ENCODE results near the gene VIM. TPM values are rescaled to one million over a fixed set of nuclear protein-coding genes. Genes with fewer than 3 reads are reported as not detected.

The VIM gene
- total and polyA plus RNA-seq, 2 experiments from 2014 or later = 302 to 1,051 TPM

DNA sequence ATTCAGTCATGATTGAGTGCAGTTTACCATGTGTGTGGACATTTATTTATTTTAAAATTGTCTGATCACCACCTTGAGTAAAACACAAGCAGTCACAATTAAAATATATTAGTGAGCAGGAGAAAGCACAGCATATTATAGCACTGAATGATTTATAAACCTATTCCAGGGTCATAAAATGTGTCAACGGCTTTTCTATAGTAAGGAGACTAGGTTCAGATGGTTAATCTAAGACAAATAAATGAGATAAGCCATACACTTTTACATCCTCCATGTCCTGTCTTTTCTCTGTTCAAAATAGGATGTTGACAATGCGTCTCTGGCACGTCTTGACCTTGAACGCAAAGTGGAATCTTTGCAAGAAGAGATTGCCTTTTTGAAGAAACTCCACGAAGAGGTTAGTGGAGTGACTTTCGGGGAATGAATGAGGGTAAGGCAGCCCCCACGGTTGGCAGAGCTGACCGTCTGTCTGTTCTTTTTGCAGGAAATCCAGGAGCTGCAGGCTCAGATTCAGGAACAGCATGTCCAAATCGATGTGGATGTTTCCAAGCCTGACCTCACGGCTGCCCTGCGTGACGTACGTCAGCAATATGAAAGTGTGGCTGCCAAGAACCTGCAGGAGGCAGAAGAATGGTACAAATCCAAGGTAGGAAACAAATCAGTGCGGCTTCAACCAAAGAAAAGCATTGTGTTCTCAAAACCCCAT is 5.4 kb downstream of the VIM start:
- WGBS (ENCODE audit: low lambda C conversion rate, missing lambda C conversion rate) = 80% methylated on average over 14 of the region's 14 CpGs
- Histone ChIP-seq H2AFZ (no peak overlapping the region), H3K27ac (peak overlapping the region; percentile 5), H4K20me1 (ENCODE audit: insufficient read depth, poor library complexity, severe bottlenecking) (peaks cover 53% of the 10 kb centered on the region), H3K4me1 (ENCODE audit: insufficient read depth) (peaks cover 18% of the 10 kb centered on the region), H3K4me3 (no peak overlapping the region), H3K4me2 (peak overlapping the region; percentile 85), H3K9me2 (replicated peaks; ENCODE audit: insufficient read depth) (no peaks in the 10 kb centered on the region), H3K9me3 (ENCODE audit: low read depth) (no peaks in the 10 kb centered on the region), H3K27me3 (no peaks in the 10 kb centered on the region), H3K79me2 (peaks cover 36% of the 10 kb centered on the region), H3K36me3 (replicated peaks; ENCODE audit: insufficient read depth, low read depth) (peaks cover 3% of the 10 kb centered on the region)
- TF ChIP-seq, protein P1, sequence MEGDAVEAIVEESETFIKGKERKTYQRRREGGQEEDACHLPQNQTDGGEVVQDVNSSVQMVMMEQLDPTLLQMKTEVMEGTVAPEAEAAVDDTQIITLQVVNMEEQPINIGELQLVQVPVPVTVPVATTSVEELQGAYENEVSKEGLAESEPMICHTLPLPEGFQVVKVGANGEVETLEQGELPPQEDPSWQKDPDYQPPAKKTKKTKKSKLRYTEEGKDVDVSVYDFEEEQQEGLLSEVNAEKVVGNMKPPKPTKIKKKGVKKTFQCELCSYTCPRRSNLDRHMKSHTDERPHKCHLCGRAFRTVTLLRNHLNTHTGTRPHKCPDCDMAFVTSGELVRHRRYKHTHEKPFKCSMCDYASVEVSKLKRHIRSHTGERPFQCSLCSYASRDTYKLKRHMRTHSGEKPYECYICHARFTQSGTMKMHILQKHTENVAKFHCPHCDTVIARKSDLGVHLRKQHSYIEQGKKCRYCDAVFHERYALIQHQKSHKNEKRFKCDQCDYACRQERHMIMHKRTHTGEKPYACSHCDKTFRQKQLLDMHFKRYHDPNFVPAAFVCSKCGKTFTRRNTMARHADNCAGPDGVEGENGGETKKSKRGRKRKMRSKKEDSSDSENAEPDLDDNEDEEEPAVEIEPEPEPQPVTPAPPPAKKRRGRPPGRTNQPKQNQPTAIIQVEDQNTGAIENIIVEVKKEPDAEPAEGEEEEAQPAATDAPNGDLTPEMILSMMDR (IDR thresholded peaks at IDR 0.05; ENCODE audit: poor library complexity) = no peak
- TF ChIP-seq EZH2phosphoT487 (IDR thresholded peaks at IDR 0.05; ENCODE audit: low read depth, severe bottlenecking, unreplicated experiment) (no peak), EZH2 (IDR thresholded peaks at IDR 0.05; ENCODE audit: borderline replicate concordance) (no peak)
- no peak for DNase-seq (ENCODE audit: low spot score)

DNA sequence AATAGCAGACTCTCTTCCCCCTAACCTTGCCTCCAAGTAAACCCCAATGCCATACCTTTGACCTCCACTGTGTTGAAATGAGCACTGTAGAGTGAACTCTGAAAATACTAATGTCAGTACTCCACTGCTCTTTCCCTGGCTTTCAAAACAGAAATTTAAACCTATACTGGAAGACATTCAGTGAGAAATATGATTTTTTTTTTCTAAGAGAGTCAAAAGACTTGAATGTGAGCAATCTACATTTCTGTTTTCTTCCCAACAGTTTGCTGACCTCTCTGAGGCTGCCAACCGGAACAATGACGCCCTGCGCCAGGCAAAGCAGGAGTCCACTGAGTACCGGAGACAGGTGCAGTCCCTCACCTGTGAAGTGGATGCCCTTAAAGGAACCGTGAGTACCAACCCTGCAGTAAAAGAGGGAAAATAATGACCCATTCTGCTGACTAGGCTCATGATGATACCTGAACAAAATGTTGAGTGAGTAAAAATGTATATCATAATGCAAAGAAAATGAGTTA is 6.4 kb downstream of the VIM start:
- H4K20me1 ChIP-seq (ENCODE audit: insufficient read depth, poor library complexity, severe bottlenecking) = peaks cover 53% of the 10 kb centered on the region
- TF ChIP-seq, protein P1 (IDR thresholded peaks at IDR 0.05; ENCODE audit: poor library complexity) = no peak
- TF ChIP-seq EZH2phosphoT487 (IDR thresholded peaks at IDR 0.05; ENCODE audit: low read depth, severe bottlenecking, unreplicated experiment) (no peak), EZH2 (IDR thresholded peaks at IDR 0.05; ENCODE audit: borderline replicate concordance) (no peak)
- H3K9me2 ChIP-seq (replicated peaks; ENCODE audit: insufficient read depth) = no peaks in the 10 kb centered on the region
- no peak for DNase-seq (ENCODE audit: low spot score)
- no peak overlapping the region for H3K27ac ChIP-seq
- peaks cover 3% of the 10 kb centered on the region for H3K36me3 ChIP-seq (replicated peaks; ENCODE audit: insufficient read depth, low read depth)
- no peak overlapping the region for H3K4me3 ChIP-seq
- no peaks in the 10 kb centered on the region for H3K9me3 ChIP-seq (ENCODE audit: low read depth)
- no peak overlapping the region for H2AFZ ChIP-seq
- peak overlapping the region; percentile 36 for H3K4me2 ChIP-seq
- H3K79me2 ChIP-seq = peaks cover 32% of the 10 kb centered on the region
- H3K4me1 ChIP-seq (ENCODE audit: insufficient read depth) = peaks cover 14% of the 10 kb centered on the region
- no peaks in the 10 kb centered on the region for H3K27me3 ChIP-seq
- WGBS (ENCODE audit: low lambda C conversion rate, missing lambda C conversion rate) = 97% methylated on average over 5 of the region's 5 CpGs

DNA sequence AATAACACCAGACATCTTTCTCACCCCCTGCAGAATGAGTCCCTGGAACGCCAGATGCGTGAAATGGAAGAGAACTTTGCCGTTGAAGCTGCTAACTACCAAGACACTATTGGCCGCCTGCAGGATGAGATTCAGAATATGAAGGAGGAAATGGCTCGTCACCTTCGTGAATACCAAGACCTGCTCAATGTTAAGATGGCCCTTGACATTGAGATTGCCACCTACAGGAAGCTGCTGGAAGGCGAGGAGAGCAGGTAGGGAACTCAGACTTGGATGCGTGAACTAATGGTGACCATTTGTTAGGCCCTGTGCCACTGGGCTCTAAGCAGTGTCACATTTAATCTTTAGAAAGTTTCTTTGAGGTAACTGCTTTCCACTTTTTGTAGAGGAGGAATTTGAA is 7.1 kb downstream of the VIM start:
- Histone ChIP-seq H3K4me1 (ENCODE audit: insufficient read depth) (peaks cover 14% of the 10 kb centered on the region), H3K27me3 (no peaks in the 10 kb centered on the region), H3K4me2 (no peak overlapping the region), H3K4me3 (no peak overlapping the region), H3K36me3 (replicated peaks; ENCODE audit: insufficient read depth, low read depth) (peaks cover 3% of the 10 kb centered on the region), H3K9me3 (ENCODE audit: low read depth) (no peaks in the 10 kb centered on the region), H2AFZ (no peak overlapping the region), H4K20me1 (ENCODE audit: insufficient read depth, poor library complexity, severe bottlenecking) (peaks cover 53% of the 10 kb centered on the region), H3K79me2 (peaks cover 27% of the 10 kb centered on the region), H3K9me2 (replicated peaks; ENCODE audit: insufficient read depth) (no peaks in the 10 kb centered on the region), H3K27ac (no peak overlapping the region)
- TF ChIP-seq EZH2phosphoT487 (IDR thresholded peaks at IDR 0.05; ENCODE audit: low read depth, severe bottlenecking, unreplicated experiment) (no peak), EZH2 (IDR thresholded peaks at IDR 0.05; ENCODE audit: borderline replicate concordance) (no peak)
- TF ChIP-seq, protein P1 (IDR thresholded peaks at IDR 0.05; ENCODE audit: poor library complexity) = no peak
- 82% methylated on average over 8 of the region's 8 CpGs for WGBS (ENCODE audit: low lambda C conversion rate, missing lambda C conversion rate)
- DNase-seq (ENCODE audit: low spot score) = no peak
